ENCODE data around the gene SMAD3. TPM values are rescaled to one million over a fixed set of nuclear protein-coding genes. Genes with fewer than 3 reads are reported as not detected.

Gene SMAD3
- polyA plus RNA-seq, 1 donor from 2014 or later, result 1.0 TPM

DNA sequence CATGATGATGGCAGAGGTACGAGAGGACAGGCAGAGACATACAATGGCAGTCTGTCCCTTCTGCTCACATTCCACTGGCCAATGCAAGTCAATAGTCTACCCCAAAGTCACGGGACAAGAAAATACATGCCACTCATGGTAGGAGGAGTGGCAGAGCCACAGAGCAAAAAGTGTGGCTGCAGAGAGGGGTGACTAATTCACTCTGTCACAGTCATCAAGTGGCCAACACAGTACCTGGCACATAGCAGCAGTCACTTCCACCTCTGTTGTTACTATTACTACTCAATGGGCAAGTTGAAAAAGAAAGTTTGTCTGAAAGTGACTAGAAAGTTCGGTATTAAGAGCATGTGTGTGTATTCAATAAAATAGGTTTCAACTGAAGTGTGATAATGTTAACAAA lies 91.4 kb downstream of the SMAD3 start:
- H3K79me2 ChIP-seq (replicated peaks; ENCODE audit: insufficient read depth, low read length), result no peaks in the 10 kb centered on the region
- TF ChIP-seq MXI1 (conservative IDR thresholded peaks at IDR 0.05; ENCODE audit: poor library complexity, severe bottlenecking) (no peak), RAD21 (conservative IDR thresholded peaks at IDR 0.05) (no peak), EZH2 (IDR thresholded peaks at IDR 0.05; ENCODE audit: borderline replicate concordance, insufficient read depth, low read length, poor library complexity, severe bottlenecking) (no peak), SMC3 (conservative IDR thresholded peaks at IDR 0.05; ENCODE audit: poor library complexity) (no peak), TAF1 (IDR thresholded peaks at IDR 0.05; ENCODE audit: low read depth) (no peak), EP300 (conservative IDR thresholded peaks at IDR 0.05; ENCODE audit: poor library complexity, severe bottlenecking) (no peak), POLR2AphosphoS5 (IDR thresholded peaks at IDR 0.05) (no peak)
- TF ChIP-seq, protein P1, sequence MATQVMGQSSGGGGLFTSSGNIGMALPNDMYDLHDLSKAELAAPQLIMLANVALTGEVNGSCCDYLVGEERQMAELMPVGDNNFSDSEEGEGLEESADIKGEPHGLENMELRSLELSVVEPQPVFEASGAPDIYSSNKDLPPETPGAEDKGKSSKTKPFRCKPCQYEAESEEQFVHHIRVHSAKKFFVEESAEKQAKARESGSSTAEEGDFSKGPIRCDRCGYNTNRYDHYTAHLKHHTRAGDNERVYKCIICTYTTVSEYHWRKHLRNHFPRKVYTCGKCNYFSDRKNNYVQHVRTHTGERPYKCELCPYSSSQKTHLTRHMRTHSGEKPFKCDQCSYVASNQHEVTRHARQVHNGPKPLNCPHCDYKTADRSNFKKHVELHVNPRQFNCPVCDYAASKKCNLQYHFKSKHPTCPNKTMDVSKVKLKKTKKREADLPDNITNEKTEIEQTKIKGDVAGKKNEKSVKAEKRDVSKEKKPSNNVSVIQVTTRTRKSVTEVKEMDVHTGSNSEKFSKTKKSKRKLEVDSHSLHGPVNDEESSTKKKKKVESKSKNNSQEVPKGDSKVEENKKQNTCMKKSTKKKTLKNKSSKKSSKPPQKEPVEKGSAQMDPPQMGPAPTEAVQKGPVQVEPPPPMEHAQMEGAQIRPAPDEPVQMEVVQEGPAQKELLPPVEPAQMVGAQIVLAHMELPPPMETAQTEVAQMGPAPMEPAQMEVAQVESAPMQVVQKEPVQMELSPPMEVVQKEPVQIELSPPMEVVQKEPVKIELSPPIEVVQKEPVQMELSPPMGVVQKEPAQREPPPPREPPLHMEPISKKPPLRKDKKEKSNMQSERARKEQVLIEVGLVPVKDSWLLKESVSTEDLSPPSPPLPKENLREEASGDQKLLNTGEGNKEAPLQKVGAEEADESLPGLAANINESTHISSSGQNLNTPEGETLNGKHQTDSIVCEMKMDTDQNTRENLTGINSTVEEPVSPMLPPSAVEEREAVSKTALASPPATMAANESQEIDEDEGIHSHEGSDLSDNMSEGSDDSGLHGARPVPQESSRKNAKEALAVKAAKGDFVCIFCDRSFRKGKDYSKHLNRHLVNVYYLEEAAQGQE (IDR thresholded peaks at IDR 0.05; ENCODE audit: borderline replicate concordance), result no peak
- TF ChIP-seq, protein P2, sequence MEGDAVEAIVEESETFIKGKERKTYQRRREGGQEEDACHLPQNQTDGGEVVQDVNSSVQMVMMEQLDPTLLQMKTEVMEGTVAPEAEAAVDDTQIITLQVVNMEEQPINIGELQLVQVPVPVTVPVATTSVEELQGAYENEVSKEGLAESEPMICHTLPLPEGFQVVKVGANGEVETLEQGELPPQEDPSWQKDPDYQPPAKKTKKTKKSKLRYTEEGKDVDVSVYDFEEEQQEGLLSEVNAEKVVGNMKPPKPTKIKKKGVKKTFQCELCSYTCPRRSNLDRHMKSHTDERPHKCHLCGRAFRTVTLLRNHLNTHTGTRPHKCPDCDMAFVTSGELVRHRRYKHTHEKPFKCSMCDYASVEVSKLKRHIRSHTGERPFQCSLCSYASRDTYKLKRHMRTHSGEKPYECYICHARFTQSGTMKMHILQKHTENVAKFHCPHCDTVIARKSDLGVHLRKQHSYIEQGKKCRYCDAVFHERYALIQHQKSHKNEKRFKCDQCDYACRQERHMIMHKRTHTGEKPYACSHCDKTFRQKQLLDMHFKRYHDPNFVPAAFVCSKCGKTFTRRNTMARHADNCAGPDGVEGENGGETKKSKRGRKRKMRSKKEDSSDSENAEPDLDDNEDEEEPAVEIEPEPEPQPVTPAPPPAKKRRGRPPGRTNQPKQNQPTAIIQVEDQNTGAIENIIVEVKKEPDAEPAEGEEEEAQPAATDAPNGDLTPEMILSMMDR (IDR thresholded peaks at IDR 0.05; ENCODE audit: poor library complexity, severe bottlenecking), result no peak

DNA sequence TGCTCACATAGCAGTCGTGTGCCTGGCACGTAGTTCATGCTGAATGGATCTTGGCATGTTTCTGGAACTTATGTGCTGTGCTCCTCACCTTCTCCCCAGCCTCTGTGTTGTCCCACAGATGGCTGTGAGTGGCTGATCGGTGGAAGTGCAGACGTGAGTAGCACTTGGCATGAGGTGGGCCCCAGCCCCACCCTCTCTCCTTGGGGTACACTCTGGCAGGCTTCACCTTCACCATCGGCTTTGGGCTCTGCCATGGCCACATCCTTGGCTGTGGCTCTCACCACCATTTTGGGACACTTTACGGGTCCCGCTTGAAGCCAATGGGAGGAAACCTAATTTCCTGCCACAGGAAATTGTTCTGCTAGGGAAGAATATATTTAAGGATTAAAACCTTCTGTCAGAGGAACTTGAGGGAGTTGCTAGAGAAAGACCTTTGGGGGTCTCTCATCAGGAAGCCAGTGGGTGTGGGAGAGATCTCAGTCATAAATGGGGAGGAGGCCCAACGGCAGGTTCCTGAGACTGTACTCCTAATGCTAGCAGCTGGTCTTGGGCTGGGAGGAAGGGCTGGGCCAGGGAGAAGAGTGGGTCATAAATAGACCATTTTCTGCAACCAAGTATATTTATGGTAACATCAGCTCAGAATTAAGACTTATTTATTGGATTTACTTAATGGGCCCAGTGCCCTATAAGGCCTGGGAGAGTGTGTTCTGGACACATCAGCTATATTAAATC lies 92.3 kb downstream of the SMAD3 start:
- Histone ChIP-seq H3K9ac (ENCODE audit: low read length) (no peak overlapping the region), H4K20me1 (ENCODE audit: insufficient read depth) (no peaks in the 10 kb centered on the region), H3K4me3 (ENCODE audit: low read length) (no peak overlapping the region), H2AFZ (ENCODE audit: low read depth, low read length) (no peak overlapping the region), H3K36me3 (ENCODE audit: insufficient read depth, low read length) (no peaks in the 10 kb centered on the region), H3K9me2 (ENCODE audit: insufficient read depth, low read length) (no peaks in the 10 kb centered on the region), H3K9me3 (ENCODE audit: low read length) (no peaks in the 10 kb centered on the region), H3K79me2 (replicated peaks; ENCODE audit: insufficient read depth, low read length) (no peaks in the 10 kb centered on the region), H3F3A (ENCODE audit: insufficient read depth, low read length, poor library complexity, severe bottlenecking) (no peaks in the 10 kb centered on the region), H3K27ac (ENCODE audit: low read length) (no peak overlapping the region), H3K4me2 (ENCODE audit: low read length) (no peak overlapping the region), H3K27me3 (ENCODE audit: insufficient read depth, low read depth, low read length) (no peaks in the 10 kb centered on the region)
- TF ChIP-seq EZH2 (IDR thresholded peaks at IDR 0.05; ENCODE audit: borderline replicate concordance, insufficient read depth, low read length, poor library complexity, severe bottlenecking) (no peak), MXI1 (conservative IDR thresholded peaks at IDR 0.05; ENCODE audit: poor library complexity, severe bottlenecking) (no peak), SMC3 (conservative IDR thresholded peaks at IDR 0.05; ENCODE audit: poor library complexity) (no peak), RAD21 (conservative IDR thresholded peaks at IDR 0.05) (no peak), POLR2AphosphoS5 (IDR thresholded peaks at IDR 0.05) (no peak), EP300 (conservative IDR thresholded peaks at IDR 0.05; ENCODE audit: poor library complexity, severe bottlenecking) (no peak), TAF1 (IDR thresholded peaks at IDR 0.05; ENCODE audit: low read depth) (no peak)
- TF ChIP-seq, protein P1 (IDR thresholded peaks at IDR 0.05; ENCODE audit: borderline replicate concordance), result no peak
- TF ChIP-seq, protein P2 (IDR thresholded peaks at IDR 0.05; ENCODE audit: poor library complexity, severe bottlenecking), result no peak

More for the DNA sequence above, 91.4 kb downstream of the SMAD3 start:
- Histone ChIP-seq H3F3A (ENCODE audit: insufficient read depth, low read length, poor library complexity, severe bottlenecking) (no peaks in the 10 kb centered on the region), H4K20me1 (ENCODE audit: insufficient read depth) (no peaks in the 10 kb centered on the region), H3K4me2 (ENCODE audit: low read length) (no peak overlapping the region), H3K4me3 (ENCODE audit: low read length) (no peak overlapping the region), H3K36me3 (ENCODE audit: insufficient read depth, low read length) (no peaks in the 10 kb centered on the region), H3K27ac (ENCODE audit: low read length) (no peak overlapping the region), H3K27me3 (ENCODE audit: insufficient read depth, low read depth, low read length) (no peaks in the 10 kb centered on the region), H2AFZ (ENCODE audit: low read depth, low read length) (no peak overlapping the region), H3K9me3 (ENCODE audit: low read length) (no peaks in the 10 kb centered on the region), H3K9me2 (ENCODE audit: insufficient read depth, low read length) (no peaks in the 10 kb centered on the region), H3K9ac (ENCODE audit: low read length) (no peak overlapping the region)

Measured in neural cell (in vitro differentiated cells).